ENCODE measurements around the gene INAFM2. TPM values are rescaled to one million over a fixed set of nuclear protein-coding genes. Genes with fewer than 3 reads are reported as not detected.
A peak's percentile ranks its signal among the peaks of the same experiment; 100 is the strongest.

The INAFM2 gene
- total RNA-seq, 2 experiments from 2014 or later: 8.8 to 9.4 TPM

- POLR2A ChIA-PET: interaction anchor here (0.7 to 4.4 kb wide), 2 partner anchors 25 to 27 kb away, joined by 3 to 39 read pairs; partner anchors contain the start of gene PLCB2
- ATAC-seq (ENCODE audit: low read depth): peak; percentile 65
Observed at GRCh38 chr15:40282147-40282868, 41.2 kb upstream of the INAFM2 start.

GRCh38 chr15:40282869-40283614 lies 40.5 kb upstream of the INAFM2 start, which contains the start of gene ANKRD63:
Gene ANKRD63 (minus strand): TSS chr15:40283064. CDS start chr15:40282586, 478 bp downstream.
- H3K9me3 Mint-ChIP-seq: no peaks in the 10 kb centered on the region
- ATAC-seq (ENCODE audit: low read depth) (peak; percentile 51), DNase-seq (peak; percentile 71)
- H3K4me3 Mint-ChIP-seq: peak within 1 kb of the TSS; percentile 72
- peaks cover 43% of the 10 kb centered on the region for H3K27me3 Mint-ChIP-seq
- POLR2A ChIA-PET: interaction anchor here (0.6 to 4.4 kb wide), 2 partner anchors 26 to 139 kb away, joined by 3 to 39 read pairs; partner anchors contain the start of gene PLCB2
- no peak within 1 kb of the TSS for H3K27ac Mint-ChIP-seq
- no peaks in the 10 kb centered on the region for H3K4me1 Mint-ChIP-seq
- H3K36me3 Mint-ChIP-seq: no peaks in the 10 kb centered on the region

More at GRCh38 chr15:40282147-40282868, 41.2 kb upstream of the INAFM2 start:
- H3K27ac Mint-ChIP-seq: no peak overlapping the region
- peak; percentile 78 for DNase-seq
- H3K36me3 Mint-ChIP-seq: no peaks in the 10 kb centered on the region
- peaks cover 49% of the 10 kb centered on the region for H3K27me3 Mint-ChIP-seq
- H3K4me3 Mint-ChIP-seq: peak overlapping the region; percentile 72
- H3K4me1 Mint-ChIP-seq: peaks cover 2% of the 10 kb centered on the region
- no peaks in the 10 kb centered on the region for H3K9me3 Mint-ChIP-seq

- DNase-seq (no peak), ATAC-seq (ENCODE audit: low read depth) (no peak)
- POLR2A ChIA-PET: interaction anchor here (4.4 kb wide), 1 partner anchor 26 kb away, joined by 39 read pairs; the partner anchor contains the start of gene PLCB2
- Mint-ChIP-seq H3K27me3 (peaks cover 35% of the 10 kb centered on the region), H3K27ac (no peak overlapping the region), H3K4me1 (no peaks in the 10 kb centered on the region), H3K36me3 (no peaks in the 10 kb centered on the region), H3K4me3 (peak overlapping the region; percentile 10), H3K9me3 (no peaks in the 10 kb centered on the region)
Observed at GRCh38 chr15:40283615-40284300, 39.7 kb upstream of the INAFM2 start.

GRCh38 chr15:40285151-40285550 lies 38.3 kb upstream of the INAFM2 start:
- Mint-ChIP-seq H3K27ac (no peak overlapping the region), H3K36me3 (no peaks in the 10 kb centered on the region), H3K4me1 (no peaks in the 10 kb centered on the region), H3K9me3 (no peaks in the 10 kb centered on the region), H3K27me3 (peaks cover 28% of the 10 kb centered on the region), H3K4me3 (no peak overlapping the region)
- DNase-seq (no peak), ATAC-seq (ENCODE audit: low read depth) (no peak)
- POLR2A ChIA-PET: interaction anchor here (4.4 kb wide), 1 partner anchor 24 kb away, joined by 39 read pairs; the partner anchor contains the start of gene PLCB2

- Mint-ChIP-seq H3K4me3 (no peak overlapping the region), H3K27me3 (peaks cover 24% of the 10 kb centered on the region), H3K27ac (no peak overlapping the region), H3K9me3 (no peaks in the 10 kb centered on the region), H3K36me3 (no peaks in the 10 kb centered on the region), H3K4me1 (no peaks in the 10 kb centered on the region)
- DNase-seq: no peak
- POLR2A ChIA-PET: interaction anchor here (4.4 kb wide), 1 partner anchor 24 kb away, joined by 39 read pairs; the partner anchor contains the start of gene PLCB2
- no peak for ATAC-seq (ENCODE audit: low read depth)
Observed at GRCh38 chr15:40285554-40286011, 37.9 kb upstream of the INAFM2 start.

GRCh38 chr15:40286061-40286532 lies 37.4 kb upstream of the INAFM2 start:
- ATAC-seq (ENCODE audit: low read depth): no peak
- no peaks in the 10 kb centered on the region for H3K36me3 Mint-ChIP-seq
- no peak for DNase-seq
- POLR2A ChIA-PET: interaction anchor here (4.4 kb wide), 1 partner anchor 23 kb away, joined by 39 read pairs; the partner anchor contains the start of gene PLCB2
- H3K27me3 Mint-ChIP-seq: peaks cover 18% of the 10 kb centered on the region
- no peak overlapping the region for H3K4me3 Mint-ChIP-seq
- no peak overlapping the region for H3K27ac Mint-ChIP-seq
- H3K9me3 Mint-ChIP-seq: no peaks in the 10 kb centered on the region
- H3K4me1 Mint-ChIP-seq: no peaks in the 10 kb centered on the region

GRCh38 chr15:40286794-40287193 lies 36.7 kb upstream of the INAFM2 start:
- no peak overlapping the region for H3K27ac Mint-ChIP-seq
- H3K4me1 Mint-ChIP-seq: no peaks in the 10 kb centered on the region
- H3K36me3 Mint-ChIP-seq: no peaks in the 10 kb centered on the region
- ATAC-seq (ENCODE audit: low read depth) (no peak), DNase-seq (no peak)
- H3K9me3 Mint-ChIP-seq: no peaks in the 10 kb centered on the region
- POLR2A ChIA-PET: interaction anchor here (4.4 kb wide), 1 partner anchor 23 kb away, joined by 39 read pairs; the partner anchor contains the start of gene PLCB2
- H3K27me3 Mint-ChIP-seq: peaks cover 16% of the 10 kb centered on the region
- no peak overlapping the region for H3K4me3 Mint-ChIP-seq

- H3K4me1 Mint-ChIP-seq: no peaks in the 10 kb centered on the region
- POLR2A ChIA-PET: no interaction called here
- DNase-seq (no peak), ATAC-seq (ENCODE audit: low read depth) (no peak)
- no peak overlapping the region for H3K27ac Mint-ChIP-seq
- no peaks in the 10 kb centered on the region for H3K9me3 Mint-ChIP-seq
- H3K4me3 Mint-ChIP-seq: no peak overlapping the region
- H3K27me3 Mint-ChIP-seq: peaks cover 16% of the 10 kb centered on the region
- H3K36me3 Mint-ChIP-seq: no peaks in the 10 kb centered on the region
Observed at GRCh38 chr15:40287505-40287904, 36.0 kb upstream of the INAFM2 start.

GRCh38 chr15:40287968-40288367 lies 35.5 kb upstream of the INAFM2 start:
- no peaks in the 10 kb centered on the region for H3K4me1 Mint-ChIP-seq
- no peaks in the 10 kb centered on the region for H3K9me3 Mint-ChIP-seq
- no peak for DNase-seq
- no peak overlapping the region for H3K27ac Mint-ChIP-seq
- no peak overlapping the region for H3K4me3 Mint-ChIP-seq
- ATAC-seq (ENCODE audit: low read depth): no peak
- POLR2A ChIA-PET: interaction anchor here (4.0 kb wide), 1 partner anchor 20 kb away, joined by 24 read pairs; the partner anchor contains the start of gene PLCB2
- peaks cover 15% of the 10 kb centered on the region for H3K27me3 Mint-ChIP-seq
- H3K36me3 Mint-ChIP-seq: no peaks in the 10 kb centered on the region

- Mint-ChIP-seq H3K4me1 (no peaks in the 10 kb centered on the region), H3K27ac (no peak overlapping the region), H3K27me3 (peaks cover 5% of the 10 kb centered on the region), H3K9me3 (no peaks in the 10 kb centered on the region), H3K4me3 (no peak overlapping the region), H3K36me3 (peaks cover 1% of the 10 kb centered on the region)
- ATAC-seq (ENCODE audit: low read depth): no peak
- no peak for DNase-seq
- POLR2A ChIA-PET: interaction anchor here (4.0 kb wide), 1 partner anchor 19 kb away, joined by 24 read pairs; the partner anchor contains the start of gene PLCB2
Observed at GRCh38 chr15:40289140-40289775, 34.2 kb upstream of the INAFM2 start.

- DNase-seq (no peak), ATAC-seq (ENCODE audit: low read depth) (no peak)
- peaks cover 4% of the 10 kb centered on the region for H3K36me3 Mint-ChIP-seq
- no peak overlapping the region for H3K27ac Mint-ChIP-seq
- no peak overlapping the region for H3K4me3 Mint-ChIP-seq
- POLR2A ChIA-PET: interaction anchor here (4.0 kb wide), 1 partner anchor 17 kb away, joined by 24 read pairs; the partner anchor contains the start of gene PLCB2
- no peaks in the 10 kb centered on the region for H3K4me1 Mint-ChIP-seq
- H3K9me3 Mint-ChIP-seq: no peaks in the 10 kb centered on the region
- H3K27me3 Mint-ChIP-seq: no peaks in the 10 kb centered on the region
Observed at GRCh38 chr15:40290545-40290917, 33.0 kb upstream of the INAFM2 start.

- Mint-ChIP-seq H3K36me3 (peaks cover 6% of the 10 kb centered on the region), H3K4me3 (no peak overlapping the region), H3K27ac (no peak overlapping the region), H3K4me1 (no peaks in the 10 kb centered on the region), H3K9me3 (no peaks in the 10 kb centered on the region), H3K27me3 (no peaks in the 10 kb centered on the region)
- no peak for ATAC-seq (ENCODE audit: low read depth)
- DNase-seq: no peak
- POLR2A ChIA-PET: interaction anchor here (4.0 kb wide), 1 partner anchor 17 kb away, joined by 24 read pairs; the partner anchor contains the start of gene PLCB2
Observed at GRCh38 chr15:40290918-40291574, 32.4 kb upstream of the INAFM2 start.

Data from activated naive CD8-positive, alpha-beta T cell treated with anti-CD3 and anti-CD28 coated beads, Interleukin-2, amount 10 ng/mL, durations not matched to agents 7 days and 5 days (primary cell).